GM19467 (cell line): ENCODE data around the gene CYB561D1.
"Not testable (repeated sequence)": the region's sequence is repeated elsewhere in the genome, so short reads cannot be mapped to it uniquely, and the experiment has no call there.

Source experiments
- ATAC-seq: cut with Tn5 transposase; IDR thresholded peaks from one replicate; pipeline ENCODE4 v1.9.1; 2021; ENCODE audit warnings: mild to moderate bottlenecking, moderate library complexity; ENCODE audit not compliant: unreplicated experiment

Gene CYB561D1, protein sequence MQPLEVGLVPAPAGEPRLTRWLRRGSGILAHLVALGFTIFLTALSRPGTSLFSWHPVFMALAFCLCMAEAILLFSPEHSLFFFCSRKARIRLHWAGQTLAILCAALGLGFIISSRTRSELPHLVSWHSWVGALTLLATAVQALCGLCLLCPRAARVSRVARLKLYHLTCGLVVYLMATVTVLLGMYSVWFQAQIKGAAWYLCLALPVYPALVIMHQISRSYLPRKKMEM

DNA sequence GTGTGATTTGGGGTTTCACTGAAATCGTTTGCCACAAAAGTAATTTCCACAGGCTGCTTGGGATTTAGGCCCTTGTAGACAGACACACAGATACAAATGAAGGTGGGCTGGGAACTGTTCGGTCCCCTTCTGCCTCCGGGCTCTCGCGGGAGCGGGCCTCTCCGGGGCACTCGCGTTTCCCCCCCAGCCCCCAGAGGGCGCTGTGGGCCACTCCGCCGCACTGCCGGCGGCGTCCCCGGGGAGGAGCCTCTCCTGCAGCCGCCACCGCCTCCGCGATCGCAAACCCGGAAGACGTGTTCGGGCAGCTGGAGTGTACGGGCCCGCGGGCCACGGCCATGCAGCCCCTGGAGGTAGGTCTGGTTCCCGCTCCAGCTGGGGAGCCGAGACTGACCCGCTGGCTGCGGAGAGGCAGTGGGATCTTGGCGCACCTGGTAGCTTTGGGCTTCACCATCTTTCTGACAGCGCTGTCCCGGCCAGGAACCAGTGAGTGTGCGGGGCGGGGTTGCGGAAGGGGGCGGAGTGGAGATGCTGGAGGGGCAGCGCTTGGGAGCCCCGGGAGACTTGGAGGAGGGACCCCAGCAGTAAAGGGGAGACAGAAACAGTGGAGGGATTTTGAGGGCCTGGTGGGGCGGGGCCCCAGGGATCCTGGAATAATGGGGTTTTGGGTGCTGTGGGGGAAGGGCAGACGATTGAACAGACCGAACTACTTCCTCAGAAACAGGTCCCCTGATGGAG lies at the start of gene CYB561D1:
TSS of gene CYB561D1 (plus strand) at position 290 of the 735 bp plus-strand sequence. CDS start at position 336, 46 bp downstream.
- ATAC-seq: peak; percentile 78

DNA sequence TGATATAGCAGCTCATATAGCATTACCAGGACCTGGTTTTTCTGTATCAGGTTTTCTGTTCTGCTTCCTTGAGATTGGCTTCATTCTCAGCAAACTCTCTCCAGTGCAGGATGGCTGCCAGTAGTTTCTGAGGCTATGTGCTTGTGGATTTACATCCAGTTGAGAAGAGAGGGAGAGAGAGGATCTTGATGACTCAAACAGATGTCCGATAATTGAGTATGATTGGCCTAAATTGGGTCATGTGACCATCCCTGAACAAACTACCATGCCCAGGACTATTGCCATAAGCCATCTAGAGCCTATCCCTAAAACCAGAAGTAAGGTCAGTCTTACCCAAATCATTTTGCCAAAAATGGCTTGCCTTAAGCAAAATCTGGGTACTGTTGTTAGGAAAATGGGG lies 49.5 kb upstream of the CYB561D1 start:
- no peak for ATAC-seq

DNA sequence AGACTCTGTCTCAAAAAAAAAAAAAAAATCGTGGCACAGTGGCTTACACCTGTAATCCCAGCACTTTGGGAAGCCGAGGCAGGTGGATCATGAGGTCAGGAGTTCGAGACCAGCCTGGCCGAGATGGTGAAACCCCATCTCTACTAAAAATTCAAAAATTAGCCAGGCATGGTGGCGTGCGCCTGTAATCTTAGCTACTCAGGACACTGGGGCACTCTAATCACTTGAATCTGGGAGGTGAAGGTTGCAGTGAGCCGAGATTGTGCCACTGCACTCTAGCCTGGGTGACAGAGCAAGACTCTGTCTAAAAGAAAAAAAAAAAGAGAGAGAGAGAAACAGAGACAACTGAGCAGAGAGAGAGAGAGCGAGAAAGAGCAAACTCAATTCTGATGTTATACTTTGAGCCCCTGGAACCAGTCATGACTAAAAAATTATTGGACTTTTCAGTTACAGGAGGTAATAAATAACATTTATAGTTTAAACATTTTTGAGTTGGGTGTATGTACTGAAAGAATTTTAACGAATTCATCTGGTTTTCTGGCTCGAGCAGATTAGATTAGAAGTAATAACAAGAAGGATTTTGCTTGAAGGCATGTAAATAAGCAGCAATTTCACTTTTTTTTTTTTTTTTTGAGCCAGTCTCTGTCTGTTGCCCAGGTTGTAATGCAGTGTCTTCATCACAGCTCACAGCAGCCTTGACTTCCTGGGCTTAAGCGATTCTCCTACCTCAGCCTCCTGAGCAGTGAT lies 47.8 kb upstream of the CYB561D1 start:
- ATAC-seq: not testable (repeated sequence)

DNA sequence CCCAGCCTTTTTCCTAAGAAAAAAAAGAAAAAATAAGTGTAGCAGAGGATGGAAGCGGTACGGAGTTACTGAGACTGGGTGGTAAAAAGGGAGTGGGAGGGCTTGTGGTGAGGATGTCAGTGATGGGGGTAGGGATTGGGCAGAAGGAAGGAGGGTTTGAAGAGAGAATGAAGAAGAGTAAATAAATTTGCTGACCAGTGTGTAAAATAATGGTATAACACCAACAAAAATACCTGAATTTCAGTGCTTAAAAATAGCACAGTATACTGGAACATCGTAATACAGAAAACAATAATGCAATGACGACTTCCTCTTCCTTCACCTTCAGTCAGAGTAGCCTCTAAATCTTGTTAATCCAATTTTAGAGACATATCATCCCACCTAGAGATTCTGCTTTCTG lies 46.4 kb upstream of the CYB561D1 start:
- no peak for ATAC-seq

DNA sequence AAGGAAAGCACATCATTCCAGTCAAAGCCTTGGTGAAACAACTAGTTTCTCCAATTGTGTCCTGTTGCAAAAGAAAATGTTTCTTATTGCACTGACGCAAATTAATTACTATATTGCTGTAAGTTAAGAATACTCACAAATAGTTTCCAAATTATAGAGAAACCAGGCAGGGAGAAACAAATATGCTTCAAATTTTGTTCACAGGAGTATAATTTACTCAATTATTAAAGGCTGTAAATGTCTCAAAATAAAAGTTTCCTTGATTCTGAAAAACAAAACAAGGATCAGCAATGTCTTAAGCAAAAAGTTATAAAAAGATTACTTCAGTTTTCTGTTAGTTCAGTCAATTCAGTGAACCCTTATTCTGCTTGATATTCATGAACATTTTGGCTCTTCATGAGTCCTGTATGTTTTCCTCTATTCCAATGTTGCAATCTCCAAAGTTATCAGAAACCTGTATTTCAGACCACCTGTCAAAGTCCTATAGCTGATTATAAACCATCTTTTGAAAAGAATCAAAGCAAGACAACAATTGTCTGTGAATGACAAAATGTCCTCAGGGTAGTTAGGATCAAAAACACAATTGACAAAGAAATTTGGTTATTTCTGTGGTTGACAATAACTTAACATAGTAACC lies 39.3 kb upstream of the CYB561D1 start:
- ATAC-seq: no peak

DNA sequence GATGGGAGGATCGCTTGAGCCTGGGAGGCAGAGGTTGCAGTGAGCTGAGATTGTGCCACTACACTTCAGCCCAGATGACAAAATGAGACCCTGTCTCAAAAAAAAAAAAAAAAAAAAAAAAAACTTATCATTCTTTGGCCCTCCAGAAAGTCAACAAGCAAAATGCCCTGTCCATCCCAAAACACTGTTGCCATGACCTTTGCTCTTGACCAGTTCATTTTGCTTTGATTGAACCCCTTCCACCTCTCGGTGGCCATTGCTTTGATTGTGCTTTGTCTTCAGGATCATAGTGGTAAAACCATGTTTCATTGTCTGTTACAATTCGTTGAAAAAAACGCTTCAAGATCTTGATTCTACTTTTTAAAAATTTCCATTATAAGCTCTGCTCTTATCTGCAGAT lies 36.1 kb upstream of the CYB561D1 start:
- ATAC-seq: no peak

DNA sequence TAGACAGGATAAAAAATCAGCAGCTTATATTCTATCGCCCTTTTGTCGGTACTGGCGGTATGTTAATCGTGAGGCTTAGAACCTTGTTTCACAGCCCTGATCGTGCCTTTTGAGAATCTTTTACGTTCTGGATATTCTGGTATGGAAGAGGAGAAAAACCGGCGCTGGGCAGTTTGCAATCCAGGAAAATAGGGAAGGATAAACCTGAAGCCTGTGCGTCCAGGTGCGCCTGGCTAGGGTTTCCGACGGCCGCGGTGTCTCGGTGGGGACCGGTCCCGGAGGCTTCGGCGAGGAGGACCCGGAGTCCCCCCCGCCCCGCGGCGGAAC lies 27.8 kb upstream of the CYB561D1 start:
- ATAC-seq: no peak

DNA sequence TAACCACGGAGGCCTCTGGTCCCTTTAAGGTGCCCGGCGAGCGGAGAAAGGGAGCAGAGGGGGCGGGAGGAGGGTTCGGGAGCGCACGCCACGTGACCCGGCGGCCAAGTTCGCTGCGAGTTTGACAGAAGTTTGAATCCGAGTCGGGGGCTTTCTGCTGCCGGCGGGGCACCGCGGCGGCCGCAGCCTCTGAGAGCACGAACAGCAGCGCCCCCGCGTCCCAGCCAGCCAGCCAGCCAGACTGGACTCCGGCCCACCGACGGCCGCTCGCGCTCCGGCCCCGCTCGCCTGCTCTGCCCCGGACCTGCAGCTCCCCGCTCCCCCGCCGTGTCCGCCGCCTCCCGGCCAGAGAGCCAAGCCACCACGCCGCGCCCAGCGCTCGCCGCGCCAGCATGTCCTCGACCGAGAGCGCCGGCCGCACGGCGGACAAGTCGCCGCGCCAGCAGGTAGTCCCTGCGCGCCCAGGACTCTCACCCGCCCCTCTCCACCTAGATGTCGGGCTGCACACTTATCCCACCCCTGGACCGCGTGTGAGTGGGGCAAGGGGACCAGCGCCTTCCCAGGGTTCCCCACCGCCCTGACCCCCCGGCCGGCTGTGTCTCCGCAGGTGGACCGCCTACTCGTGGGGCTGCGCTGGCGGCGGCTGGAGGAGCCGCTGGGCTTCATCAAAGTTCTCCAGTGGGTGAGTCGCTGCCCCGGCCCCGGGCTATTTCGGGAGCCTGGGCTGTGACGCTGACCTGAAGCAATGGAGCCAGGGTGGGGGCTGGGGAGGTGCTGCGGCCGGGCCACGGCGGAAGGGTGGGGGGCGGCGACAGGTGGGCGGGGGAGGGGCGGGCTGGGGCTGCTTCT lies 27.2 kb upstream of the CYB561D1 start, which contains the start of gene SYPL2:
TSS of gene SYPL2 (plus strand) at position 95 of the 849 bp plus-strand sequence. CDS start at position 393, 298 bp downstream.
- ATAC-seq: no peak

DNA sequence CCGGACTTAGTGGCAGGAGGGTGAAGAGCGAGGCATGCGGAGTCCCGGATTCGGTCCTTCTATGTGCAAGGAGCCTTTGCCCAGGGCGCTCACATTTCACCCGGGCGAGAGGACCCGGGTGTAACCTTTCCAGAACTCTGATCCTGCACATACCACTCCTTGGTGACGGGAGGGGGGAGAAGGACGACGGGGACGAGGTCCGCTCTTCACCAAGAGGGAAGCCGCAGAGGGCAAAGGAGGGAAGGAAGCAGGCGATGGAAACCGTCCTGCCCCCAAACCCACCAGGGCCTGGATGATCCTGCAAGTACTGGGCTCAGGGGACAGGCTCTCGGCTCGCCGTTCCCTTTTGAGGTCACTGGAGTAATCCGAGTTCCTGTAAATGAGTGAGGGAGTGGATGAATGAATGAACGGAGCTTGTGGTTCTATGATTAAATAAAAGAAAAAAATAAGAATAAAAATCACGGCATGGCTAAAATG lies 26.6 kb upstream of the CYB561D1 start:
- no peak for ATAC-seq

DNA sequence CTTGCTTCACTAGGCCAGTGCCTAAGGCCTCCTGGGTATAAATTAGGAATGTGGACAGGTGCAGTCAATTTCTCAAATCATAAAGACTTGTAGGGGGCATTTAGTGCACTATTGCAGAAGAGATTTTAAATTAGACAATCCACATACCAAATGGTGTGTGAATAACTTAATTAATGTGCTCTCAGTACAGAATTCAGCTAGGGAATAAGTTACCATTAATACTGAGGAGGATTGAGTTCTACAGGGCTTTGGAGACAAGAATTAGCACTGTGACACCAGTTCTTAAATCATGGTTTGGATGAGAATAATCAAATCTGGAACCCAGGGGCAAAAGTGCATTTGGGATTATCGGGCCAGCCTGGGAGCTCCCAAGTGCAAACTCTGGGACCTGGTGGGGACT lies 25.8 kb upstream of the CYB561D1 start:
- no peak for ATAC-seq

DNA sequence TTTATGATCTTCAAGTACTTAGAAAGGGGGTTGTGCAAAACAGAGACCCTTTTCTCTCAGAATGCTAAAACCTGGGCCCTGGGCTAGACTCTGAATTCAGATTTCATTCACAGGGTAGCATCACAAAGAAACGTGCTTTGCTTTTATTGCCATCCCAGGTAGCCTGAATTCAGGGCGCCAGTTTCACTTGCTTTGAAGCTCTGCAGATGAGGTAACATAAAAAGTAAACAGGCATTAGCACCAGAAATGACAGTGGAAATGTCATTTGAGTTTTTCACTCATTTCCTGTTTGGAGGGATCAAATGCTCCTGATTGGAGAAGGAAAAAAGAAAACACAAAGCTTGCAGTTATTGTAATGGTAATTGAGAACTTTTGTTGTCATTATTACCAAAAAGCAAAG lies 25.0 kb upstream of the CYB561D1 start:
- ATAC-seq: no peak

DNA sequence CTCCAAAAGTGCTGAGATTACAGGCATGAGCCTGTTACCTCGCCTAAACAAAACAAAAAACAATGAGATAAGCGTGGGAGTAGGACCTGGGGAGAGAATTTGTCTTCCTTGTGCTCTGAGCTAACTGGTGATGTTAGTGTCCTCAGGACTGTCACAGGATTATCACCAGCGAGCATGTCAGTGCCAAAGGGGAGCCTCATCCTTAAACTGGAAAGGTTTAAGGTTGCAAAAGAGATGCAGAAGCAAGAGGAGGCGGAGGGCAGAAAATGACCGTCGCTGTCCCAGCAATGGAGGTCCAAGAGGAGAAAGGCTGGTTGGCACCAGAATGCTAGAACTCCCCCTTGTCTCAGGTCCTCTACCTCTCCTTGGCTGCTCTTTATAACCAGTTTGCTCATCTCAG lies 23.6 kb upstream of the CYB561D1 start:
- ATAC-seq: no peak

DNA sequence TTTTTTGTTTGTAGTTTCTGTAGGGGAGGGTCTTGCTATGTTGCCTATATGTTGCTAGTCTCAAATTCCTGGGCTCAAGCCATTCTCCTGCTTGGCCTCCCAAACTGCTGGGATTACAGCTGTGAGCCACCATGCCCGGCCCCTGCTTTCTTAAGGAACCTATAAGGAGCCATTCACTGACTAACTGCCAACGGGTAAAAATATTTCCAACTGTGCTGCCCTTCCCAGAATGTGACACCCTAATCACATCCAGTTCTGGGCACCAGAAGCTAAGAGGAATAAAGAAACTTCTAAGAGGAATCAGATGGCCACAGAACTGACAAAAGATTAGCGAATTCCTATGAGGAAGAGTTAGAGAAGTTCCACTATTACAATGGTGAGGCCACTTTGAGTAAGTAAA lies 21.1 kb upstream of the CYB561D1 start:
- ATAC-seq: no peak

DNA sequence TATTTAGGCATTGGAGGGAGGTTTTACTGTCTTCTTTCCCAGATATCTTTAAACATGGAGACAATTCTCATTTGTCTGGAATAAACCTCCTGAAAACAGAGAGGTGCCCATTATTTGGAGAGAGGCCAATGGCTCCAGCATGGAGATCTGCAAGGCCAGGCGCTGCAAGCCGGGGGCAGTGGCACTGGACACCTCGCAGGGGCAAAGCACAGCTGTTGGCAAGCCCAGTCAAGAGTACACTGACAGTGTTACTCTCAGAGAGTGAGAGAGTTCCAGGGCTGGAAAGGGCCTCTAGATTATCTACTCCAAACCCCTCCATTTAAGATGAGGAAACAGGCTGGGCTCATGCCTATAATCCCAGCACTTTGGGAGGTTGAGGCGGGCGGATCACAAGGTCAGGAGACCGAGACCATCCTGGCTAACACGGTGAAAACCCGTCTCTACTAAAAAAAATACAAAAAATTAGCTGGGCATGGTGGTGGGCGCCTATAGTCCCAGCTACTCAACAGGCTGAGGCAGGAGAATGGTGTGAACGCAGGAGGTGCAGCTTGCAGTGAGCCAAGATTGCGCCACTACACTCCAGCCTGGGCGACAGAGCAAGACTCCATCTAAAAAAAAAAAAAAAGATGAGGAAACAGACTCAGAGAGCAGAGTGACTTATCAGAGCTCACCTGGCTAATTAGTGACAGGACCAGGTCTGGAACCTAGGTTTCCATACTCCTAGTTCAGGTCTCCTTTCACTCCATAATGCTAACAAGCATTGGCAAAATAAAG lies 20.4 kb upstream of the CYB561D1 start:
- ATAC-seq: not testable (repeated sequence)

DNA sequence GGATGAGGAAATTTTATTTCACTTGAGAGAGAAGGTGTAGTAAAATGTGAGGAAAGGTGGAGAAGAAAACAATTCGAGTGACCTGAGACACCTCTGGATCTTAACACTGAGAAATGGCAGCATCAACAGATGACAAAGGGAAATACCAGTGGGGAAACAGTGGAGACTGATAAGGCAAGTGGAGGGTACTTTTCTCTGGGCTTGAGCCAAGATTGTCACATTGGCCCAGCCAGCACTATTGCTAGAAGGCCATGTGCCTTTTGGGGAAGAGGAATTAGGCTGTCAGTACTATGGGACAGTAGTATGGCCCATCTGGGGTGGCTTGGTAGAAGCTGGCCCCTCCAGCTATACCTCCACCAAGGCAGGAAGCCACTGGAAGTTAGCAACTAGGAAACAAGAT lies 19.2 kb upstream of the CYB561D1 start:
- no peak for ATAC-seq

DNA sequence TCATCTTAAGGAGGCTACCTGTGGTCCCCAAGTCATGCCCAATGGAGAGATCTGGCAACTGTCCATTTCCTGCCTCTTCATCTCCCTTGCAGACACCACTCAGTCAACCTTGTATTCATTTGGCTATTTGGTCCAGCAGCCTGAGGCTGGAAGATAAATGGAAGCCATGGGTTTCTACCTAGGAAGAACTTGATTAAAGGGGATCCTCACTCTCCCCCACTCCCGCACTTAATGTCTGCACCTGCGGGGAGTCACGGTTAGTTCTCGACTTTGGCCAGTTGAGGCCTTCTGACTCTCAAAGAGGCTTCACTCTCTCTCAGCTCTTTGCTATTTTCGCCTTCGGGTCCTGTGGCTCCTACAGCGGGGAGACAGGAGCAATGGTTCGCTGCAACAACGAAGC lies 18.6 kb upstream of the CYB561D1 start:
- ATAC-seq: no peak

DNA sequence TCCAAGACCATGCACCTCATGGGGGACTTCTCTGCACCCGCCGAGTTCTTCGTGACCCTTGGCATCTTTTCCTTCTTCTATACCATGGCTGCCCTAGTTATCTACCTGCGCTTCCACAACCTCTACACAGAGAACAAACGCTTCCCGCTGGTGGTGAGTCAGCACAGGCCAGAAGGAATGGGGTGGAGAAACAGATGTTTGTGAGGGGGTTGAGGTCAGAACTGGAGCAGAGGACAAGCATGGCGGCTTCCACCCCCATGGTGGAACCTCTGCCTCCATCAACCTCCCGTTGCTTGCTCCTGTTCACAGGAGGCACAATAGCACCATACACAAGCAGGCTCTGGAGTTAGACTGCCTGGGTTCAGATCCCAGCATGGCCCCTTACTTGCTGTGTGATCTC lies 17.1 kb upstream of the CYB561D1 start:
- no peak for ATAC-seq

DNA sequence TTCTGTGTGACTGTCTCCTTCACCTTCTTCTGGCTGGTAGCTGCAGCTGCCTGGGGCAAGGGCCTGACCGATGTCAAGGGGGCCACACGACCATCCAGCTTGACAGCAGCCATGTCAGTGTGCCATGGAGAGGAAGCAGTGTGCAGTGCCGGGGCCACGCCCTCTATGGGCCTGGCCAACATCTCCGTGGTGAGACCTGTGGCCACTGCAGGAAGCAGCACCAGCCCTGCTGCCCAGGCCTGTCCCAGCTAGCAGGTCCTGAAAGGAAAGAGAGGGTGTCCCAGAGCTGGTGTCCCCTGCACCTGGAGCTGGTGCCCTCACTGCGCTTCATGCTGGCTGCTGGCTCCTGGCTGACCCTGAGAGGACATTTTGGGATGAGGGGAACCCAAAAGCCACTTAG lies 16.1 kb upstream of the CYB561D1 start:
- ATAC-seq: no peak

DNA sequence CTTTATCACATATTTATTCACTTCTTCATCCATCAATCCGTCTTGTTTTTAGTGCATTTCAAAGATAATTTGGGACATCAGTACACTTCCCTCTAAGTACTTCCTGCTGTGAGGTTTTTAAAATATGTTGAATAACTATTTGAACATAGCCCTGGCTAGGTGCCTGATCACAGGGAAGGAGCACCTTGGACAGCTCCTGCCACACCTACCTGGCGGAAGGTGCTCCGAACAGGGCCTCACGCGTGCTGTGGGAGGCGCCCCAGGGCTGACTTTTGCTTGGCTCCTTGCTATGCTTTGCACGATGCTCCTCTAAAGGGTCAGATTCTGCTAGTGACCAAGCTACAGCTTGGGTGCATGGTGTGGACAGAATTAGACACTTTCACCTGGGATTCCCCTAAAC lies 15.1 kb upstream of the CYB561D1 start:
- no peak for ATAC-seq

DNA sequence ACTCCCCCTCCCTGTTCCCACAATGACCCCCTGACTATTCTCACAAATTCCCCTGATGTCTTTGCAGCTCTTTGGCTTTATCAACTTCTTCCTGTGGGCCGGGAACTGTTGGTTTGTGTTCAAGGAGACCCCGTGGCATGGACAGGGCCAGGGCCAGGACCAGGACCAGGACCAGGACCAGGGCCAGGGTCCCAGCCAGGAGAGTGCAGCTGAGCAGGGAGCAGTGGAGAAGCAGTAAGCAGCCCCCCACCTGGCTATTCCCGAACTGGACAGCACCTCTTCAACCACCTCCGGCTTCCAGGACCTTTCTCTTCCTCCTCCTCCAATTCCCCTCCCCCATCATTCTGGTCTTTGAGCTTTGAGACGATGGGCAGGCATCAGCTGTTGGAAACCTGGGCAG lies 14.6 kb upstream of the CYB561D1 start:
- ATAC-seq: no peak
